Mucosa of rectum (tissue), 2 donors: Measurements from ENCODE around the gene RUNX3.

Experiments used
- H3K27ac ChIP-seq, 2 donors: one replicate each; pipeline ENCODE4 v1.7.0; 2013; ENCODE audit warnings: inconsistent platforms in 2 of 2, low read depth in 2 of 2, low read length in 2 of 2
- H3K27me3 ChIP-seq, 2 donors: one replicate each; pipeline ENCODE4 v1.7.0; 2013; ENCODE audit warnings: low read length in 2 of 2; ENCODE audit not compliant: control insufficient read depth in 2 of 2, insufficient read depth in 2 of 2
- H3K36me3 ChIP-seq, 2 donors: one replicate each; pipeline ENCODE4 v1.7.0; 2013; ENCODE audit warnings: low read length in 2 of 2; ENCODE audit not compliant: control insufficient read depth in 2 of 2, insufficient read depth in 2 of 2
- H3K4me1 ChIP-seq, 2 donors: one replicate each; pipeline ENCODE4 v1.7.0; 2013; ENCODE audit warnings: low read length in 2 of 2, mild to moderate bottlenecking in 1 of 2; ENCODE audit not compliant: control insufficient read depth in 2 of 2, insufficient read depth in 2 of 2
- H3K4me3 ChIP-seq, 2 donors: one replicate each; pipeline ENCODE4 v1.7.0; 2013; ENCODE audit warnings: low read length in 2 of 2
- H3K9ac ChIP-seq, 2 donors: one replicate each; pipeline ENCODE4 v1.7.0; 2013; ENCODE audit warnings: low read length in 2 of 2, low read depth in 1 of 2, mild to moderate bottlenecking in 1 of 2
- H3K9me3 ChIP-seq, 2 donors: one replicate each; pipeline ENCODE4 v1.7.0; 2013; ENCODE audit warnings: low read length in 2 of 2; ENCODE audit not compliant: control insufficient read depth in 2 of 2
- donor health status: healthy.
- donor health status: Normal muscosa, but diverticular disease.

RUNX3 gene

GRCh38 chr1:24955779-24956365 lies 25.8 kb upstream of the RUNX3 start:
- Histone ChIP-seq H3K4me1 (peaks cover 0 to 9% of the 10 kb centered on the region in 2 donors), H3K4me3 (no peak overlapping the region), H3K9me3 (no peaks in the 10 kb centered on the region), H3K9ac (no peak overlapping the region), H3K27ac (peak overlapping the region in 1 of 2 donors; percentile 38), H3K36me3 (no peaks in the 10 kb centered on the region), H3K27me3 (no peaks in the 10 kb centered on the region)

- H3K36me3 ChIP-seq = no peaks in the 10 kb centered on the region
- H3K4me3 ChIP-seq = peak overlapping the region in 1 of 2 donors; percentile 7
- H3K9ac ChIP-seq = no peak overlapping the region
- peaks cover 0 to 9% of the 10 kb centered on the region in 2 donors for H3K4me1 ChIP-seq
- no peaks in the 10 kb centered on the region for H3K9me3 ChIP-seq
- H3K27ac ChIP-seq = peak overlapping the region in 1 of 2 donors; percentile 38
- no peaks in the 10 kb centered on the region for H3K27me3 ChIP-seq
These were observed 25.1 kb upstream of the RUNX3 start for GRCh38 chr1:24955161-24955560.

GRCh38 chr1:24954631-24955030 lies 24.6 kb upstream of the RUNX3 start:
- Histone ChIP-seq H3K4me3 (no peak overlapping the region), H3K9ac (no peak overlapping the region), H3K4me1 (peaks cover 0 to 9% of the 10 kb centered on the region in 2 donors), H3K27ac (peak overlapping the region in 1 of 2 donors; percentile 5), H3K9me3 (no peaks in the 10 kb centered on the region), H3K36me3 (no peaks in the 10 kb centered on the region), H3K27me3 (no peaks in the 10 kb centered on the region)

- Histone ChIP-seq H3K27ac (no peak overlapping the region), H3K9ac (no peak overlapping the region), H3K4me3 (no peak overlapping the region), H3K36me3 (no peaks in the 10 kb centered on the region), H3K27me3 (no peaks in the 10 kb centered on the region), H3K4me1 (peaks cover 0 to 9% of the 10 kb centered on the region in 2 donors), H3K9me3 (no peaks in the 10 kb centered on the region)
These were observed 23.9 kb upstream of the RUNX3 start for GRCh38 chr1:24954022-24954421.

- H3K27ac ChIP-seq = no peak overlapping the region
- H3K36me3 ChIP-seq = no peaks in the 10 kb centered on the region
- H3K9me3 ChIP-seq = no peaks in the 10 kb centered on the region
- no peak overlapping the region for H3K9ac ChIP-seq
- no peak overlapping the region for H3K4me3 ChIP-seq
- no peaks in the 10 kb centered on the region for H3K27me3 ChIP-seq
- peaks cover 0 to 5% of the 10 kb centered on the region in 2 donors for H3K4me1 ChIP-seq
These were observed 22.4 kb upstream of the RUNX3 start for GRCh38 chr1:24952413-24952841.

- no peak overlapping the region for H3K4me3 ChIP-seq
- H3K27me3 ChIP-seq = no peaks in the 10 kb centered on the region
- H3K9me3 ChIP-seq = no peaks in the 10 kb centered on the region
- no peak overlapping the region for H3K9ac ChIP-seq
- H3K36me3 ChIP-seq = no peaks in the 10 kb centered on the region
- H3K4me1 ChIP-seq = peaks cover 0 to 5% of the 10 kb centered on the region in 2 donors
- no peak overlapping the region for H3K27ac ChIP-seq
These were observed 21.8 kb upstream of the RUNX3 start for GRCh38 chr1:24951810-24952412.

GRCh38 chr1:24951337-24951736 lies 21.3 kb upstream of the RUNX3 start:
- Histone ChIP-seq H3K4me3 (no peak overlapping the region), H3K9ac (no peak overlapping the region), H3K4me1 (peaks cover 0 to 5% of the 10 kb centered on the region in 2 donors), H3K27ac (no peak overlapping the region), H3K27me3 (no peaks in the 10 kb centered on the region), H3K9me3 (no peaks in the 10 kb centered on the region), H3K36me3 (no peaks in the 10 kb centered on the region)

GRCh38 chr1:24949331-24949881 lies 19.3 kb upstream of the RUNX3 start:
- H3K27ac ChIP-seq = no peak overlapping the region
- H3K36me3 ChIP-seq = no peaks in the 10 kb centered on the region
- H3K4me1 ChIP-seq = no peaks in the 10 kb centered on the region
- no peaks in the 10 kb centered on the region for H3K27me3 ChIP-seq
- H3K9me3 ChIP-seq = no peaks in the 10 kb centered on the region
- H3K4me3 ChIP-seq = no peak overlapping the region
- no peak overlapping the region for H3K9ac ChIP-seq

GRCh38 chr1:24948079-24948827 lies 18.2 kb upstream of the RUNX3 start:
- no peak overlapping the region for H3K4me3 ChIP-seq
- no peak overlapping the region for H3K9ac ChIP-seq
- no peaks in the 10 kb centered on the region for H3K36me3 ChIP-seq
- H3K9me3 ChIP-seq = no peaks in the 10 kb centered on the region
- peaks cover 0 to 4% of the 10 kb centered on the region in 2 donors for H3K27me3 ChIP-seq
- no peak overlapping the region for H3K27ac ChIP-seq
- H3K4me1 ChIP-seq = no peaks in the 10 kb centered on the region
